Measurements from ENCODE around the gene TNFRSF18.

Gene TNFRSF18

GRCh38 chr1:1161078-1161682, 45.2 kb downstream of the TNFRSF18 start:
- DNase-seq = no peak

GRCh38 chr1:1160281-1160930, 46.0 kb downstream of the TNFRSF18 start:
- DNase-seq = no peak

- no peak for DNase-seq
Observed at GRCh38 chr1:1157914-1158710, 48.3 kb downstream of the TNFRSF18 start.

DNA sequence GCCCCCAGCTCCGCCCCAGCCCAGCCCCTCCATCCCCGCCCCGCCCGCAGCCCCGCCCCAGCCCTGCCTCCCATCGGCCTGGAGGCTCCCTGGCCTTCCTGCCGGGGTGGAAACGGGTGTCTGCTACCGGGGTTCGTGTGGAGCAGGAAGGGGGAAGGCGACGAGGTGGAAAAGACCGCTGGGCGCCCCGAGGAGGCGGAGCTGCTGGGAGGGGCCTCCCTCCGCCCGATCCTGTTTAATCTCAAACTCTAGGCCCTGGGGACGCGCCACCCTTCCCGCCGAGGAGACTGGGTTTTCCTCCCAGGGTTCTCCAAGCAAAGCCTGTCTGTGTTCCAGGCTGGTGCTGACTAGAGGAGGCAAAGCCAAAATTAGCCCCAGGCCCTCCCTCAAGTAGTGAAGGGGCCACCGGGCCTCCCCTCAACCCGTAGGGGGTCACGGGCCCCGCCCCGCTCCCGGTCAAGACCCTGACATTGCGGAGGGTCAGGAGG, 48.9 kb downstream of the TNFRSF18 start:
- peak; percentile 67 for DNase-seq

DNA sequence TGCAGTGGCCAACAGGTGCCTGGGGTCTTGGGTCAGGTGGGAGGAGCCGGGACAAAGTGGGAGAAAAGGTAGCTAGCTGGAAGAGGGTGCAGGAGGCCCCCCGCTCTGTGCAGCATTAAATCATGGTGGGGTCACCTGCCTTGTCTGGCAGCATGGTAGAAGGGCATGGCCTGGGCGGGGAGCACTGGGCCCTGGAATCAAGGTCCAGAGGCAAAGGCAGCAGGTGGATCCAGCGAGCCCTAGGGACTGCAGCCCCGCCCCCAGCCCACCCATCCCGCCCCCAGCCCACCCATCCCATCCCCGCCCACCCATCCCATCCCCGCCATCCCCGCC, 49.4 kb downstream of the TNFRSF18 start:
- DNase-seq = no peak

DNA sequence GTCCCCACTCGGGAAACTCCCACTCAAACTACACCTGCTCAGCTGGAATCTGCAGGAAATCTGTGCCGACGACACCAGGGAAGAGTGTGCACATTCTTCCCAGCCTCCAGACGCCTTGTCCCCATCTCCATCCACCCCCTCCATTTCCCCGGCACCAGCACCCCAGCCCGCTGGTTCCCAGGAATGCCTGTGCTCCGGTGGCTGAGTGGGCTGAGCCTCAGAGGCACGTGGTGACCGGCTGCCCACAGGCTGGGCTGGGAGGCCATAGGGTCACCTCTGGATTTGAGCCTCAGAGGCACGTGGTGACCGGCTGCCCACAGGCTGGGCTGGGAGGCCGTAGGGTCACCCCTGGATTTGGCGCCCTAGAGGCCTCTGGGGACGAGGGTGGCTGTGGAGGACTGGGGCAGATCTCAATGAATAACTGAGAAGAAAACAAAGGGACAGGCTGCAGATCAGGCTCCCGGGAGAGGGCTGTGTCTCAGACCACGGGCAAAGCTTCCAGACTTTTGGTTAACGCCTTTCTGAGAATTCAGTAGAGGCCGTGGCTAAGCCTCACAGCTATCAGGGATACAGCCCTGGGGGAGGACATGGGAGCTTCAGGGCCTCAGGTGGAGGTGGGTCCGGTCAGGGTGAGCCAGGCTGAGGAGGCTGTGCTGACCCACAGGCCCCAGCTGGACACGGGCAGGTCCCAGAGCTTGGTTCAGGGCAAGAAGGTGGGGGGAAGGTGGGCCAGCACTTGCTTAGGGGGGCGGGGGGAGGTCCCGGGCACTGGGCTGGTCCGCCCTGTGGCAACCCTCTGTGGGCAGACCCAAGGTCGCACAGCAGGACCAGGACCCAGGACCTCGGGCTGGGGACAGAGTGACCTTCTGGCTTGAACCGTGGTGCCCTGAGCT, 50.0 kb downstream of the TNFRSF18 start:
- DNase-seq = no peak

- no peak for DNase-seq
Observed at GRCh38 chr1:1155258-1155657, 51.1 kb downstream of the TNFRSF18 start.

DNA sequence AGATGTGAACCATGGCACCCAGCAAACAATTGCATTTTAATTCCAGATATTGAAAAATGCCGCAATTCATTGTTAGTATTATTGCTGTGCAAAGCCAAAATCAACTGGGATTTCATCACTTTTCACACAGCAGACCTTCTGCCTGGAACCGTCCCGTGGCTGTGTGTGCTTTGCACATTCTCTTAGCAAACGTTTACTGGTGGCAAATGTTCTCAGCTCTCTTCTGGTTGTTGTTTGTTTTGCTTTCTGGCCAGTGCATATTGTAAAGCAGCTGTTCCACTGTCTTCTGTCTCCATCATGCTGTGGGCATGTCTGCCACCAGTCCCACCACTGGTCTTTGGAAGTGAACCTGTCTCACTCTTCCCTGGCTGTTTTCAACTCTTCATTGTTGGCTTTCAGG, 52.5 kb downstream of the TNFRSF18 start:
- no peak for DNase-seq
